ENCODE data around the gene NDRG4. TPM values are rescaled to one million over a fixed set of nuclear protein-coding genes. Genes with fewer than 3 reads are reported as not detected.

NDRG4 gene
- total and polyA plus RNA-seq, 2 donors (not counting 3 experiments of a cell fraction or from before 2014, with no cell fraction given): 35.8 to 74.3 TPM

- Histone ChIP-seq H3K9me1 (replicated peaks; ENCODE audit: control insufficient read depth, extremely low read depth, insufficient read depth, low read length) (no peaks in the 10 kb centered on the region), H3K36me3 (ENCODE audit: control insufficient read depth in 2 of 2, extremely low read depth in 1 of 2, insufficient read depth in 2 of 2, low read length in 2 of 2) (peaks cover 28 to 54% of the 10 kb centered on the region in 2 experiments), H3K79me2 (ENCODE audit: control insufficient read depth, insufficient read depth, low read length) (no peaks in the 10 kb centered on the region), H2AFZ (ENCODE audit: low read depth, low read length) (no peak overlapping the region), H3K9me3 (replicated peaks; ENCODE audit: control insufficient read depth, insufficient read depth, low read length) (no peaks in the 10 kb centered on the region), H3K4me3 (replicated peaks in 1 of 3; ENCODE audit: insufficient read depth in 1 of 3, low read depth in 1 of 3, low read length in 3 of 3) (no peak overlapping the region), H3K27me3 (ENCODE audit: control insufficient read depth in 2 of 2, insufficient read depth in 2 of 2, low read length in 2 of 2) (no peaks in the 10 kb centered on the region), H3K27ac (ENCODE audit: insufficient read depth, low read depth, low read length) (no peak overlapping the region), H3K9ac (replicated peaks; ENCODE audit: extremely low read depth, insufficient read depth, low read length) (no peak overlapping the region), H3K4me2 (ENCODE audit: insufficient read depth, low read length) (no peak overlapping the region), H4K20me1 (replicated peaks; ENCODE audit: control insufficient read depth, extremely low read depth, insufficient read depth, low read length) (no peaks in the 10 kb centered on the region), H3K4me1 (ENCODE audit: control insufficient read depth, extremely low read depth, insufficient read depth, low read length) (no peaks in the 10 kb centered on the region)
- intact Hi-C loops (cut with micrococcal nuclease): loop anchor here (5.0 kb wide), 1 partner anchor 34 kb away; no protein-coding TSS in a partner anchor
- FAIRE-seq (no peak), DNase-seq (ENCODE audit: low read depth, low spot score) (no peak)
- BruUV-seq (replicated peaks): no TSS peak
- TF ChIP-seq GATA2 (IDR thresholded peaks at IDR 0.05; ENCODE audit: insufficient read depth, insufficient read length, low read depth, low read length) (no peak), JUN (IDR thresholded peaks at IDR 0.05; ENCODE audit: borderline replicate concordance, insufficient read depth, insufficient read length, low read depth) (no peak), EZH2 (IDR thresholded peaks at IDR 0.05; ENCODE audit: borderline replicate concordance, low read depth, low read length, severe bottlenecking) (no peak), FOS (IDR thresholded peaks at IDR 0.05; ENCODE audit: borderline replicate concordance, insufficient read depth, low read length) (no peak), MYC (IDR thresholded peaks at IDR 0.05; ENCODE audit: low read depth, low read length) (no peak), POLR2AphosphoS5 (IDR thresholded peaks at IDR 0.05; ENCODE audit: insufficient read depth, low read depth, low read length) (no peak), POLR2A (IDR thresholded peaks at IDR 0.05; ENCODE audit: low read depth, low read length) (no peak)
- TF ChIP-seq, protein P1, sequence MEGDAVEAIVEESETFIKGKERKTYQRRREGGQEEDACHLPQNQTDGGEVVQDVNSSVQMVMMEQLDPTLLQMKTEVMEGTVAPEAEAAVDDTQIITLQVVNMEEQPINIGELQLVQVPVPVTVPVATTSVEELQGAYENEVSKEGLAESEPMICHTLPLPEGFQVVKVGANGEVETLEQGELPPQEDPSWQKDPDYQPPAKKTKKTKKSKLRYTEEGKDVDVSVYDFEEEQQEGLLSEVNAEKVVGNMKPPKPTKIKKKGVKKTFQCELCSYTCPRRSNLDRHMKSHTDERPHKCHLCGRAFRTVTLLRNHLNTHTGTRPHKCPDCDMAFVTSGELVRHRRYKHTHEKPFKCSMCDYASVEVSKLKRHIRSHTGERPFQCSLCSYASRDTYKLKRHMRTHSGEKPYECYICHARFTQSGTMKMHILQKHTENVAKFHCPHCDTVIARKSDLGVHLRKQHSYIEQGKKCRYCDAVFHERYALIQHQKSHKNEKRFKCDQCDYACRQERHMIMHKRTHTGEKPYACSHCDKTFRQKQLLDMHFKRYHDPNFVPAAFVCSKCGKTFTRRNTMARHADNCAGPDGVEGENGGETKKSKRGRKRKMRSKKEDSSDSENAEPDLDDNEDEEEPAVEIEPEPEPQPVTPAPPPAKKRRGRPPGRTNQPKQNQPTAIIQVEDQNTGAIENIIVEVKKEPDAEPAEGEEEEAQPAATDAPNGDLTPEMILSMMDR (IDR thresholded peaks at IDR 0.05; ENCODE audit: extremely low read depth in 1 of 2, insufficient read depth in 1 of 2, low read depth in 1 of 2, low read length in 2 of 2): no peak
- TF ChIP-seq, protein P2, sequence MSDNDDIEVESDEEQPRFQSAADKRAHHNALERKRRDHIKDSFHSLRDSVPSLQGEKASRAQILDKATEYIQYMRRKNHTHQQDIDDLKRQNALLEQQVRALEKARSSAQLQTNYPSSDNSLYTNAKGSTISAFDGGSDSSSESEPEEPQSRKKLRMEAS (IDR thresholded peaks at IDR 0.05; ENCODE audit: insufficient read depth, insufficient read length): no peak
- dilution Hi-C loops (cut with MboI; ENCODE audit: extremely low pct_ligation_motif_present, low sequenced_read_pairs): no loop called here
- ChIA-PET CTCF (interaction anchor here (2.6 kb wide), 1 partner anchor 213 kb away, joined by 10 read pairs; no protein-coding TSS in a partner anchor), POLR2A (interaction anchor here (0.6 kb wide), 1 partner anchor 22 kb away, joined by 3 read pairs; no protein-coding TSS in a partner anchor)
Measured at GRCh38 chr16:58543685-58544084, 43.7 kb downstream of the NDRG4 start.

Data from endothelial cell of umbilical vein (primary cell).